ENCODE measurements around the gene IGF2.

The IGF2 gene

GRCh38 chr11:2135018-2135569, 4.1 kb downstream of the IGF2 start:
- no peak for DNase-seq (ENCODE audit: low read depth, low spot score)
- ChIA-PET CTCF (interaction anchor here (1.2 to 9.2 kb wide), 2 partner anchors 15 to 99 kb away, joined by 4 to 70 read pairs; no protein-coding TSS in a partner anchor), POLR2A (no interaction called here)
- TF ChIP-seq, protein P1, sequence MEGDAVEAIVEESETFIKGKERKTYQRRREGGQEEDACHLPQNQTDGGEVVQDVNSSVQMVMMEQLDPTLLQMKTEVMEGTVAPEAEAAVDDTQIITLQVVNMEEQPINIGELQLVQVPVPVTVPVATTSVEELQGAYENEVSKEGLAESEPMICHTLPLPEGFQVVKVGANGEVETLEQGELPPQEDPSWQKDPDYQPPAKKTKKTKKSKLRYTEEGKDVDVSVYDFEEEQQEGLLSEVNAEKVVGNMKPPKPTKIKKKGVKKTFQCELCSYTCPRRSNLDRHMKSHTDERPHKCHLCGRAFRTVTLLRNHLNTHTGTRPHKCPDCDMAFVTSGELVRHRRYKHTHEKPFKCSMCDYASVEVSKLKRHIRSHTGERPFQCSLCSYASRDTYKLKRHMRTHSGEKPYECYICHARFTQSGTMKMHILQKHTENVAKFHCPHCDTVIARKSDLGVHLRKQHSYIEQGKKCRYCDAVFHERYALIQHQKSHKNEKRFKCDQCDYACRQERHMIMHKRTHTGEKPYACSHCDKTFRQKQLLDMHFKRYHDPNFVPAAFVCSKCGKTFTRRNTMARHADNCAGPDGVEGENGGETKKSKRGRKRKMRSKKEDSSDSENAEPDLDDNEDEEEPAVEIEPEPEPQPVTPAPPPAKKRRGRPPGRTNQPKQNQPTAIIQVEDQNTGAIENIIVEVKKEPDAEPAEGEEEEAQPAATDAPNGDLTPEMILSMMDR (IDR thresholded peaks at IDR 0.05; ENCODE audit: insufficient read depth, low read length, missing control alignments) = no peak
- no peak overlapping the region for H3K4me3 ChIP-seq (ENCODE audit: low read depth, low read length)

- TF ChIP-seq, protein P1 (IDR thresholded peaks at IDR 0.05; ENCODE audit: insufficient read depth, low read length, missing control alignments) = no peak
- no peak for DNase-seq (ENCODE audit: low read depth, low spot score)
These were observed 4.9 kb downstream of the IGF2 start for GRCh38 chr11:2134022-2135010.

GRCh38 chr11:2133241-2134021, 5.8 kb downstream of the IGF2 start:
- H3K4me3 ChIP-seq (ENCODE audit: low read depth, low read length) = no peak overlapping the region
- no peak for DNase-seq (ENCODE audit: low read depth, low spot score)
- TF ChIP-seq, protein P1 (IDR thresholded peaks at IDR 0.05; ENCODE audit: insufficient read depth, low read length, missing control alignments) = no peak
- ChIA-PET POLR2A (no interaction called here), CTCF (interaction anchor here (0.9 to 1.9 kb wide), 2 partner anchors 17 to 481 kb away, joined by 3 to 9 read pairs; no protein-coding TSS in a partner anchor)

More at GRCh38 chr11:2134022-2135010, 4.9 kb downstream of the IGF2 start:
- CTCF ChIA-PET = interaction anchor here (1.2 to 1.9 kb wide), 2 partner anchors 16 to 98 kb away, joined by 4 to 9 read pairs; no protein-coding TSS in a partner anchor
- no peak overlapping the region for H3K4me3 ChIP-seq (ENCODE audit: low read depth, low read length)
- POLR2A ChIA-PET = no interaction called here

- TF ChIP-seq, protein P1 (IDR thresholded peaks at IDR 0.05; ENCODE audit: insufficient read depth, low read length, missing control alignments) = no peak
- ChIA-PET POLR2A (no interaction called here), CTCF (interaction anchor here (0.7 to 1.9 kb wide), 3 partner anchors 18 to 480 kb away, joined by 3 to 9 read pairs (median 3); no protein-coding TSS in a partner anchor)
- DNase-seq (ENCODE audit: low read depth, low spot score) = no peak
- no peak overlapping the region for H3K4me3 ChIP-seq (ENCODE audit: low read depth, low read length)
These were observed 6.3 kb downstream of the IGF2 start for GRCh38 chr11:2132874-2133240.

DNA sequence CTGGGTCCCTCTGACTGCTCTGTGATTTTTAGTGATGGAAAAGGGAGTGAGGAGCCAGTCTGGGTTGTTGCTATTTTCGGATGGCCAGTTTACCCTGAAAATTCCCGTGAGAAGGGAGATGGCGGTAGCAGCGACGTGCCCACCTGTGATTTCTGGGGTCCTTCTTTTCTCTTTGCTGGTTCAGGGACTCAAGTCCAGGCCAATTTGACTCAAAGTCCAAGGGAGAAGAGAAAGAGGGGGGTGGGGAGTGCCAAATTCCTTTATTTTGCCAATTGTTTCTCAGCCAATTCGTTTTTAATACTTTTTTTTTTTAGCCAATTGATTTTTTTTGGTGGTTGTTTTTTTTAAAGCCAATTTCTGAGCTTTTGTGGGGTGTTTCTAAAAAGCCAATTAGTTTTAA, 6.9 kb downstream of the IGF2 start:
- ChIA-PET CTCF (interaction anchor here (0.7 to 1.9 kb wide), 3 partner anchors 18 to 250 kb away, joined by 3 to 9 read pairs (median 3); no protein-coding TSS in a partner anchor), POLR2A (no interaction called here)
- no peak for DNase-seq (ENCODE audit: low read depth, low spot score)
- H3K4me3 ChIP-seq (ENCODE audit: low read depth, low read length) = no peak overlapping the region
- TF ChIP-seq, protein P1 (IDR thresholded peaks at IDR 0.05; ENCODE audit: insufficient read depth, low read length, missing control alignments) = no peak

Data from AG04449 (cell line).